ENCODE measurements around the gene AURKAIP1. TPM values are rescaled to one million over a fixed set of nuclear protein-coding genes. Genes with fewer than 3 reads are reported as not detected.

AURKAIP1 gene
- total and polyA plus RNA-seq, 9 of the 15 experiments (the other 6 are each of a cell fraction or from before 2014, with no cell fraction given): 7.8 to 478 (median 92.0) TPM

DNA sequence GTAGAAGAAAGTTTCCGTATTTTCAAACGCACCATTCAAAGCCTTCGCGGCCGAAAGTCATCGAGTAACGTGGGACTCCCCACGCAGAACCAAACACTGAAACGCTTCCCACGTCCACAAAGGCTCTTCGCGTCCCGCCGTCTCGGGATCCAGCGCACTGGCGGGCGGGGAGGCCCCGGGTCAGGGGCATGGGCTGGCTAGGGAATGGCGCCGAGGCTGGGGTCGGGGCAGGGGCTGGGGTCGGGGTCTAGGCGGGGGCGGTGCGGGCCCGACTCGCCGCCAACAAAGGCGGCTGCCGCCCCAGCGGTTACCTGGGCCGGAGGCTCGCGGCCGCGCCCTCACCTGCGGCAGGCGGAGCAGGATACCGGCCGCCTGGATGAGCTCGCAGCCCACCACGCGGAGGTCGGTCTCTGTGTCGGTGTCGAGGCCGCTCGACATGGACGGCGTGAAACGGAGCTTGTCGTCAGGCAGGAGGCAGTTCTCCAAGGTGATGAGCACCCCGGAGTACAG, 23.7 kb upstream of the AURKAIP1 start (continued):
- TF ChIP-seq, protein P1, sequence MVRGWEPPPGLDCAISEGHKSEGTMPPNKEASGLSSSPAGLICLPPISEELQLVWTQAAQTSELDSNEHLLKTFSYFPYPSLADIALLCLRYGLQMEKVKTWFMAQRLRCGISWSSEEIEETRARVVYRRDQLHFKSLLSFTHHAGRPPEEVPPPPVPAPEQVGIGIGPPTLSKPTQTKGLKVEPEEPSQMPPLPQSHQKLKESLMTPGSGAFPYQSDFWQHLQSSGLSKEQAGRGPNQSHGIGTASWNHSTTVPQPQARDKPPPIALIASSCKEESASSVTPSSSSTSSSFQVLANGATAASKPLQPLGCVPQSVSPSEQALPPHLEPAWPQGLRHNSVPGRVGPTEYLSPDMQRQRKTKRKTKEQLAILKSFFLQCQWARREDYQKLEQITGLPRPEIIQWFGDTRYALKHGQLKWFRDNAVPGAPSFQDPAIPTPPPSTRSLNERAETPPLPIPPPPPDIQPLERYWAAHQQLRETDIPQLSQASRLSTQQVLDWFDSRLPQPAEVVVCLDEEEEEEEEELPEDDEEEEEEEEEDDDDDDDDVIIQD (CRISPR knock-in tag; IDR thresholded peaks at IDR 0.05): 0 out of 2 replicates have a peak, but pooled peaks have one; percentile 37
- TF ChIP-seq ATF4 (CRISPR knock-in tag; IDR thresholded peaks at IDR 0.05) (no peak; the same call in 1 of the 2 replicates), MAFF (IDR thresholded peaks at IDR 0.05; ENCODE audit: low read length) (no peak), TFAP4 (CRISPR knock-in tag; IDR thresholded peaks at IDR 0.05; ENCODE audit: borderline replicate concordance) (no peak), KAT7 (CRISPR knock-in tag; IDR thresholded peaks at IDR 0.05; ENCODE audit: borderline replicate concordance) (peak; percentile 68; the same call in 1 of the 2 replicates), FOXO4 (CRISPR knock-in tag; IDR thresholded peaks at IDR 0.05) (peak; percentile 83; the same call in 1 of the 2 replicates), TCF7L2 (IDR thresholded peaks at IDR 0.05; ENCODE audit: low read depth, low read length) (no peak), COPS2 (conservative IDR thresholded peaks at IDR 0.05) (no peak), RFX1 (IDR thresholded peaks at IDR 0.05) (no peak), GTF3C2 (IDR thresholded peaks at IDR 0.05; ENCODE audit: borderline replicate concordance, extremely low read depth, insufficient read length) (no peak), CGGBP1 (CRISPR knock-in tag; IDR thresholded peaks at IDR 0.05) (no peak)
- TF ChIP-seq, protein P2, sequence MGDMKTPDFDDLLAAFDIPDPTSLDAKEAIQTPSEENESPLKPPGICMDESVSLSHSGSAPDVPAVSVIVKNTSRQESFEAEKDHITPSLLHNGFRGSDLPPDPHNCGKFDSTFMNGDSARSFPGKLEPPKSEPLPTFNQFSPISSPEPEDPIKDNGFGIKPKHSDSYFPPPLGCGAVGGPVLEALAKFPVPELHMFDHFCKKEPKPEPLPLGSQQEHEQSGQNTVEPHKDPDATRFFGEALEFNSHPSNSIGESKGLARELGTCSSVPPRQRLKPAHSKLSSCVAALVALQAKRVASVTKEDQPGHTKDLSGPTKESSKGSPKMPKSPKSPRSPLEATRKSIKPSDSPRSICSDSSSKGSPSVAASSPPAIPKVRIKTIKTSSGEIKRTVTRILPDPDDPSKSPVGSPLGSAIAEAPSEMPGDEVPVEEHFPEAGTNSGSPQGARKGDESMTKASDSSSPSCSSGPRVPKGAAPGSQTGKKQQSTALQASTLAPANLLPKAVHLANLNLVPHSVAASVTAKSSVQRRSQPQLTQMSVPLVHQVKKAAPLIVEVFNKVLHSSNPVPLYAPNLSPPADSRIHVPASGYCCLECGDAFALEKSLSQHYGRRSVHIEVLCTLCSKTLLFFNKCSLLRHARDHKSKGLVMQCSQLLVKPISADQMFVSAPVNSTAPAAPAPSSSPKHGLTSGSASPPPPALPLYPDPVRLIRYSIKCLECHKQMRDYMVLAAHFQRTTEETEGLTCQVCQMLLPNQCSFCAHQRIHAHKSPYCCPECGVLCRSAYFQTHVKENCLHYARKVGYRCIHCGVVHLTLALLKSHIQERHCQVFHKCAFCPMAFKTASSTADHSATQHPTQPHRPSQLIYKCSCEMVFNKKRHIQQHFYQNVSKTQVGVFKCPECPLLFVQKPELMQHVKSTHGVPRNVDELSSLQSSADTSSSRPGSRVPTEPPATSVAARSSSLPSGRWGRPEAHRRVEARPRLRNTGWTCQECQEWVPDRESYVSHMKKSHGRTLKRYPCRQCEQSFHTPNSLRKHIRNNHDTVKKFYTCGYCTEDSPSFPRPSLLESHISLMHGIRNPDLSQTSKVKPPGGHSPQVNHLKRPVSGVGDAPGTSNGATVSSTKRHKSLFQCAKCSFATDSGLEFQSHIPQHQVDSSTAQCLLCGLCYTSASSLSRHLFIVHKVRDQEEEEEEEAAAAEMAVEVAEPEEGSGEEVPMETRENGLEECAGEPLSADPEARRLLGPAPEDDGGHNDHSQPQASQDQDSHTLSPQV (IDR thresholded peaks at IDR 0.05): no peak

Data from K562 (cell line).